Measurements from ENCODE around the gene HEG1. TPM values are rescaled to one million over a fixed set of nuclear protein-coding genes. Genes with fewer than 3 reads are reported as not detected.

HEG1 gene
- total and polyA plus RNA-seq, 2 of the 8 experiments (the other 6 are each of a cell fraction or from before 2014, with no cell fraction given): 5.3 to 9.7 TPM

DNA sequence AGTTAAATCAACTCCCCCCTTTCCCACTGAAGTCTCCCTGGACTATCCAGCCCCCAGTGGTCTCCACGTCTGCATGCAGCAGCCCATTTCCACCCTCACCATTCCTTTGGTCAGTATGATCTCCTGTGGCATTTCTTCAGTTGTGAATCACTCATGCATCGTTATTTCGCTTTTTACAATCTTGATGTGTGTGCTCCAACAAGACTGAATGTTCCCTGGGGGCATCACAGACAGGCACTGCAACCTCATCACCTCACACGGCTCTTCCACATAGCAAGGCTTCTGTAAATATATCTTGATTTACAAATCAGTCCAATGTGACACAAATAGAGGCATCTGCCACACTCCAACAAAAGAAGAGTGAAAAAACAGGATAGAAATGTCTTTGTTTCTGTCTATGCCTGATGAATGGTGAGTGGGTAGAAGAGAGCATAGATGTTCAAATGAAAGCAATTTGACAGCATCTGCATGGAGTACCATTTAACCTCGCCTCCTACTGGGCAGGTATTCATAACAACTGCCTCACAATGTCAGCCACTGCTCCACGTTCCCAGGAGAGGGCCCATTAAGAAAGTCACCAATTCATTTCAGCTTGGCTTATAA, 5.2 kb downstream of the HEG1 start (continued):
- TF ChIP-seq, protein P1, sequence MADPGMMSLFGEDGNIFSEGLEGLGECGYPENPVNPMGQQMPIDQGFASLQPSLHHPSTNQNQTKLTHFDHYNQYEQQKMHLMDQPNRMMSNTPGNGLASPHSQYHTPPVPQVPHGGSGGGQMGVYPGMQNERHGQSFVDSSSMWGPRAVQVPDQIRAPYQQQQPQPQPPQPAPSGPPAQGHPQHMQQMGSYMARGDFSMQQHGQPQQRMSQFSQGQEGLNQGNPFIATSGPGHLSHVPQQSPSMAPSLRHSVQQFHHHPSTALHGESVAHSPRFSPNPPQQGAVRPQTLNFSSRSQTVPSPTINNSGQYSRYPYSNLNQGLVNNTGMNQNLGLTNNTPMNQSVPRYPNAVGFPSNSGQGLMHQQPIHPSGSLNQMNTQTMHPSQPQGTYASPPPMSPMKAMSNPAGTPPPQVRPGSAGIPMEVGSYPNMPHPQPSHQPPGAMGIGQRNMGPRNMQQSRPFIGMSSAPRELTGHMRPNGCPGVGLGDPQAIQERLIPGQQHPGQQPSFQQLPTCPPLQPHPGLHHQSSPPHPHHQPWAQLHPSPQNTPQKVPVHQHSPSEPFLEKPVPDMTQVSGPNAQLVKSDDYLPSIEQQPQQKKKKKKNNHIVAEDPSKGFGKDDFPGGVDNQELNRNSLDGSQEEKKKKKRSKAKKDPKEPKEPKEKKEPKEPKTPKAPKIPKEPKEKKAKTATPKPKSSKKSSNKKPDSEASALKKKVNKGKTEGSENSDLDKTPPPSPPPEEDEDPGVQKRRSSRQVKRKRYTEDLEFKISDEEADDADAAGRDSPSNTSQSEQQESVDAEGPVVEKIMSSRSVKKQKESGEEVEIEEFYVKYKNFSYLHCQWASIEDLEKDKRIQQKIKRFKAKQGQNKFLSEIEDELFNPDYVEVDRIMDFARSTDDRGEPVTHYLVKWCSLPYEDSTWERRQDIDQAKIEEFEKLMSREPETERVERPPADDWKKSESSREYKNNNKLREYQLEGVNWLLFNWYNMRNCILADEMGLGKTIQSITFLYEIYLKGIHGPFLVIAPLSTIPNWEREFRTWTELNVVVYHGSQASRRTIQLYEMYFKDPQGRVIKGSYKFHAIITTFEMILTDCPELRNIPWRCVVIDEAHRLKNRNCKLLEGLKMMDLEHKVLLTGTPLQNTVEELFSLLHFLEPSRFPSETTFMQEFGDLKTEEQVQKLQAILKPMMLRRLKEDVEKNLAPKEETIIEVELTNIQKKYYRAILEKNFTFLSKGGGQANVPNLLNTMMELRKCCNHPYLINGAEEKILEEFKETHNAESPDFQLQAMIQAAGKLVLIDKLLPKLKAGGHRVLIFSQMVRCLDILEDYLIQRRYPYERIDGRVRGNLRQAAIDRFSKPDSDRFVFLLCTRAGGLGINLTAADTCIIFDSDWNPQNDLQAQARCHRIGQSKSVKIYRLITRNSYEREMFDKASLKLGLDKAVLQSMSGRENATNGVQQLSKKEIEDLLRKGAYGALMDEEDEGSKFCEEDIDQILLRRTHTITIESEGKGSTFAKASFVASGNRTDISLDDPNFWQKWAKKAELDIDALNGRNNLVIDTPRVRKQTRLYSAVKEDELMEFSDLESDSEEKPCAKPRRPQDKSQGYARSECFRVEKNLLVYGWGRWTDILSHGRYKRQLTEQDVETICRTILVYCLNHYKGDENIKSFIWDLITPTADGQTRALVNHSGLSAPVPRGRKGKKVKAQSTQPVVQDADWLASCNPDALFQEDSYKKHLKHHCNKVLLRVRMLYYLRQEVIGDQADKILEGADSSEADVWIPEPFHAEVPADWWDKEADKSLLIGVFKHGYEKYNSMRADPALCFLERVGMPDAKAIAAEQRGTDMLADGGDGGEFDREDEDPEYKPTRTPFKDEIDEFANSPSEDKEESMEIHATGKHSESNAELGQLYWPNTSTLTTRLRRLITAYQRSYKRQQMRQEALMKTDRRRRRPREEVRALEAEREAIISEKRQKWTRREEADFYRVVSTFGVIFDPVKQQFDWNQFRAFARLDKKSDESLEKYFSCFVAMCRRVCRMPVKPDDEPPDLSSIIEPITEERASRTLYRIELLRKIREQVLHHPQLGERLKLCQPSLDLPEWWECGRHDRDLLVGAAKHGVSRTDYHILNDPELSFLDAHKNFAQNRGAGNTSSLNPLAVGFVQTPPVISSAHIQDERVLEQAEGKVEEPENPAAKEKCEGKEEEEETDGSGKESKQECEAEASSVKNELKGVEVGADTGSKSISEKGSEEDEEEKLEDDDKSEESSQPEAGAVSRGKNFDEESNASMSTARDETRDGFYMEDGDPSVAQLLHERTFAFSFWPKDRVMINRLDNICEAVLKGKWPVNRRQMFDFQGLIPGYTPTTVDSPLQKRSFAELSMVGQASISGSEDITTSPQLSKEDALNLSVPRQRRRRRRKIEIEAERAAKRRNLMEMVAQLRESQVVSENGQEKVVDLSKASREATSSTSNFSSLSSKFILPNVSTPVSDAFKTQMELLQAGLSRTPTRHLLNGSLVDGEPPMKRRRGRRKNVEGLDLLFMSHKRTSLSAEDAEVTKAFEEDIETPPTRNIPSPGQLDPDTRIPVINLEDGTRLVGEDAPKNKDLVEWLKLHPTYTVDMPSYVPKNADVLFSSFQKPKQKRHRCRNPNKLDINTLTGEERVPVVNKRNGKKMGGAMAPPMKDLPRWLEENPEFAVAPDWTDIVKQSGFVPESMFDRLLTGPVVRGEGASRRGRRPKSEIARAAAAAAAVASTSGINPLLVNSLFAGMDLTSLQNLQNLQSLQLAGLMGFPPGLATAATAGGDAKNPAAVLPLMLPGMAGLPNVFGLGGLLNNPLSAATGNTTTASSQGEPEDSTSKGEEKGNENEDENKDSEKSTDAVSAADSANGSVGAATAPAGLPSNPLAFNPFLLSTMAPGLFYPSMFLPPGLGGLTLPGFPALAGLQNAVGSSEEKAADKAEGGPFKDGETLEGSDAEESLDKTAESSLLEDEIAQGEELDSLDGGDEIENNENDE (IDR thresholded peaks at IDR 0.05; ENCODE audit: insufficient replicate concordance, low read length): no peak
- TF ChIP-seq CHD2 (IDR thresholded peaks at IDR 0.05; ENCODE audit: low read length): no peak
- TF ChIP-seq PHF8 (conservative IDR thresholded peaks at IDR 0.05; ENCODE audit: low read depth, low read length): no peak
- TF ChIP-seq, protein P2, sequence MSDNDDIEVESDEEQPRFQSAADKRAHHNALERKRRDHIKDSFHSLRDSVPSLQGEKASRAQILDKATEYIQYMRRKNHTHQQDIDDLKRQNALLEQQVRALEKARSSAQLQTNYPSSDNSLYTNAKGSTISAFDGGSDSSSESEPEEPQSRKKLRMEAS (IDR thresholded peaks at IDR 0.05): no peak

Measured in H1 (cell line).